GM06990 (cell line): ENCODE data around the gene SLC26A6.

Experiments used
- DNase-seq: peaks from one replicate; pipeline ENCODE4 v3.0.0-alpha.2; 2011; ENCODE audit not compliant: insufficient read length; ENCODE audit errors: extremely low read depth
- H3K27me3 ChIP-seq: replicated peaks from 2 replicates; pipeline ENCODE4 v1.6.0; 2011; ENCODE audit warnings: low read length; ENCODE audit not compliant: control insufficient read depth, insufficient read depth
- H3K36me3 ChIP-seq: 2 replicates; pipeline ENCODE4 v1.5.1; 2011; ENCODE audit warnings: low read length; ENCODE audit not compliant: control insufficient read depth, insufficient read depth
- H3K4me3 ChIP-seq: replicated peaks from 2 replicates; pipeline ENCODE4 v1.5.1; 2011; ENCODE audit warnings: low read depth, mild to moderate bottlenecking, control low read depth, low read length
- CTCF ChIP-seq: IDR thresholded peaks from 2 replicates; pipeline ENCODE4 v1.5.1; 2011; ENCODE audit warnings: low read length, control low read depth, mild to moderate bottlenecking, inconsistent platforms; ENCODE audit not compliant: insufficient read depth, poor library complexity, severe bottlenecking

SLC26A6 gene

GRCh38 chr3:48641396-48641795 lies 6.1 kb upstream of the SLC26A6 start:
- no peak for TF ChIP-seq CTCF
- Histone ChIP-seq H3K36me3 (no peaks in the 10 kb centered on the region), H3K4me3 (no peak overlapping the region), H3K27me3 (no peaks in the 10 kb centered on the region)
- DNase-seq = no peak

DNA sequence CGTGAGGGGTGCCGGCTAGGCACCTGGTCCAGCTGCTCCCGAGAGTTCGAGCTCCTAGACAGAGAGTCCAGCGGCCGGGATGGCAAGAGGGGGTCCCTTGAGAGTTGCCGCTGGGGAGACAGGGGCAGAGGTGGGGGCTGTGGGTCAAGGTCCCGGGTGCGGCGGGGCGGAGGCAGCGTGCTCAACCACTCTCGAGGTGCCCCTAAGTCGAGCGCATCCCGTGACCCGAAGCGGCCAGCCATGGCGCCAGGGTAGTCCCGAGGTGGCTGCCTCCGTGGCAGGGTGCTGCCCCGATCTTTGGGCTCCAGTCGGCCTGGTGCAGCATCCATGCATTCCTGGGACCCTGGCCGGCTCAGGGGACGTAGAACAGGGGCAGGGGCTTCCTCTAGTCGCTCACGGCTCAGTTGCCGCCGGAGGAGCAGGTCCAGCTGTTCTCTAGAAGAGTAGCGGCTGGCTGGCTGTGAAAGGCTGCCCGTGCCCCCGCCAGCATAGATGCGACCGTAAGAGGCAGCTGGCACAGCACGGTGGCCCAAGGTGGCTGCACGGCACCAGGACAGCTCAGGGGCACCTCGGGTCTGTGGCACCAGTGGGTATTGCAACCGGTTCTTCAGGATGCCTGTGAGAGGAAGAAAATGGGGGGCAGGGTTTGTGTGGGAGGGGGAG lies 4.8 kb upstream of the SLC26A6 start:
- Histone ChIP-seq H3K36me3 (no peaks in the 10 kb centered on the region), H3K27me3 (no peaks in the 10 kb centered on the region), H3K4me3 (no peak overlapping the region)
- DNase-seq = no peak
- no peak for TF ChIP-seq CTCF

DNA sequence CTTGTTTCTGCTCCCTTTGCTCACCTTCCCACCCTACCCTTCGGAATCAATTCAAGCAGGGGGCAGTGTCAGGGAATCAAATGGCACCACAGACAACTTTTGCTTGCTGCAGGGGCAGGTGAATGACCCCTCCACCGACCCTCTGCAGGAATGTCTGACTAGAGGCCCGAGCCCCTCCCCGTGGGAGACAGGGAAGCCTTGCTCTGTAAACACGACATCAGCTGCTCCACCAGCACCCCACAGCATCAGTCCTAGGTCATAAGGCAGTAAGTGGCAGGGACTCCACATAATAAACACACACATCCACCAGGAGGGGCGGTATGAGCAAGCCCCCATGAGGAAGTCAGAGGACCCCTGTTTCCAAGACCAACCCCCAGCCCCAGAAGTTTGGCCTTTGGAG lies 2.0 kb upstream of the SLC26A6 start:
- TF ChIP-seq CTCF = no peak
- H3K36me3 ChIP-seq = peaks cover 2% of the 10 kb centered on the region
- no peaks in the 10 kb centered on the region for H3K27me3 ChIP-seq
- DNase-seq = no peak
- H3K4me3 ChIP-seq = no peak overlapping the region

- H3K36me3 ChIP-seq = peaks cover 9% of the 10 kb centered on the region
- peak overlapping the region; percentile 89 for H3K4me3 ChIP-seq
- no peak for TF ChIP-seq CTCF
- no peaks in the 10 kb centered on the region for H3K27me3 ChIP-seq
- DNase-seq = no peak
Observed at GRCh38 chr3:48636149-48636655, 941 bp upstream of the SLC26A6 start.

DNA sequence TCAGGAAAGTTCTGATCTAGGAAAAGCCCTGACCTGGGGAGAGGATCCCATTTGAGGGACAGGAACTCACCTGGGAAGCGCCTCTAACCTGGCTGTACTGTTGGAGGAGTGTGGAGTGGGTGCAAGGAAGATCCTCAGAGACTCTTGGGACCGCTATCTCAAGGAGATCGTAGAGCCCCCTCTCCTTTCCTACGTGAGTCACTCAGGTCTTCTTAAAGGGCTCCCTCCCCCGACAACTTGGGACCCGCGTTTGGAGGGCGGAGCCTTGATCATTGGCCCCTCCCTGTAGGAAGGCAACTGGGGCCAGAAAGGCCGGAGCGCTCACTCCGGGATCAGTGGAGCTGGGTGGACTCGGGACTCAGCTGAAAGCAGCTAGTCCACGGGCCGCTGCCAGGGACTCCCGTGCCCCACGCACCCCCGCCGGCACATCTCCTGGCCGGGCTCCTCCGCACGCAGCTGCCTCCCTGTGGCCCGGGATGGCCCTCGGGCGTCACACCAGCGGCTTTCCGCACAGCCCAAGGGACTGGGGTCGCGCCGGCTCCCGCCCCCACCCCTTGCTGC lies 520 bp downstream of the SLC26A6 start:
- peaks cover 15% of the 10 kb centered on the region for H3K36me3 ChIP-seq
- TF ChIP-seq CTCF = no peak
- DNase-seq = peak; percentile 52
- no peaks in the 10 kb centered on the region for H3K27me3 ChIP-seq
- H3K4me3 ChIP-seq = peak overlapping the region; percentile 89

DNA sequence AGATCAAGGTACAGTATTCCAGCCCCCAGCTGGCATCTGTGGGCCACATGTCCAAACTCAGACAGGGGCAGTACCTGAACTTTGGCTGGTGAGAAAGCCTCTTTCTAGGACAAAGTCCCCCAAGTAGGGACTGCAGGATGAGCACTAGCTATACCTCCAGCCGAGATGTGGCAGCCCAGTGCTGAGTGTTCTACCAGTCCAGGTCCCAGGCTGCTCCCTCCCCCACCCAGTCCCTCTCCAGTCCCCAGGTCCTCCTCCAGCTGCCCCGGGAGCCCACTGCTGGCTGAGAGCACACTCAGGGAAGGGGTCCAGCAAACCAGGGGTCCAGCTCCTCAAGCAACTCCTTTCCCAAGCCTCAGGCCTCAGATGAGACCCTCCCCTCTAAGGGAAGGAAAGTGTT lies 1.5 kb downstream of the SLC26A6 start:
- Histone ChIP-seq H3K27me3 (no peaks in the 10 kb centered on the region), H3K4me3 (no peak overlapping the region), H3K36me3 (peaks cover 17% of the 10 kb centered on the region)
- no peak for DNase-seq
- TF ChIP-seq CTCF = no peak
